Esophagus muscularis mucosa (tissue), 4 donors: ENCODE data around the gene PRSS38.

Experiments
- EP300 ChIP-seq: sonication (generic); formaldehyde crosslinking; IDR thresholded peaks from one replicate; pipeline ENCODE4 v1.6.1; 2017; ENCODE audit warnings: antibody characterized with exemption
- POLR2A ChIP-seq: fragments of 450-650 bp; IDR thresholded peaks from one replicate; pipeline ENCODE4 v1.6.1; 2017; ENCODE audit warnings: antibody characterized with exemption, moderate library complexity, mild to moderate bottlenecking, low read depth
- POLR2AphosphoS5 ChIP-seq, 2 donors: sonication (generic); formaldehyde crosslinking; IDR thresholded peaks; one replicate each; pipeline ENCODE4 v1.6.1; 2017; ENCODE audit warnings: antibody characterized with exemption in 2 of 2
- TF ChIP-seq, protein P1 (sequence below), 3 experiments: fragments of 200-600 bp in 2 of 3; fragments of 450-650 bp in 1 of 3; sonication (generic) in 2 of 3; IDR thresholded peaks; one replicate each; pipeline ENCODE4 v1.5.1; 2017 to 2019; ENCODE audit warnings: antibody characterized with exemption in 3 of 3, mild to moderate bottlenecking in 2 of 3, moderate library complexity in 1 of 3

DNA sequence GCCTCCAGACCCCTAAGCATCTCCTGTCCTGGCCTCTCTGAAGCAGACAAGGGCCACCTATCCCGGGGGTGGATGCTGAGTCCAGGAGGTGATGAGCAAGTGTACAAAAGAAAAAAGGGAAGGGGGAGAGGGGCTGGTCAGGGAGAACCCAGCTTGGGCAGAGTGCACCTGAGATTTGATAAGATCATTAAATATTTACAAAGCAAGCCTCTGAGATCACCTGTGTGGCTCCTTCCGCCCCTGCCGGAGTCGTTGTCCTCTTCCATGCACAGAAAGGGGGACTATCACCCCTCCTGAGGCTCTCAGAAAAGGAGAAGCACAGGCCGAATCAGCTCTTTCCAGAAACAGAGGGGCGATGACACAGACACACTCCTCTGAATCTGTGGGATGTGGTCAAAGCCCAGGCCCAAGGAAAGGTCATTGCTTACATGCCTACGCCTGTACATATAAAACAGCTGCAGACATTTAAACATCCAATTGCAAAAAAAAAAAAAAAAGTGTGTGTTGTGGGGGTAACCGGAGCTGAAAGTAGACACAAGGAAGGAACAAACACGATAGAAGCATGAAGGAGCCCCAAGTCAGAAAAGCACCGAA, 30.9 kb downstream of the PRSS38 start:
- no peak for TF ChIP-seq POLR2A
- TF ChIP-seq, protein P1, sequence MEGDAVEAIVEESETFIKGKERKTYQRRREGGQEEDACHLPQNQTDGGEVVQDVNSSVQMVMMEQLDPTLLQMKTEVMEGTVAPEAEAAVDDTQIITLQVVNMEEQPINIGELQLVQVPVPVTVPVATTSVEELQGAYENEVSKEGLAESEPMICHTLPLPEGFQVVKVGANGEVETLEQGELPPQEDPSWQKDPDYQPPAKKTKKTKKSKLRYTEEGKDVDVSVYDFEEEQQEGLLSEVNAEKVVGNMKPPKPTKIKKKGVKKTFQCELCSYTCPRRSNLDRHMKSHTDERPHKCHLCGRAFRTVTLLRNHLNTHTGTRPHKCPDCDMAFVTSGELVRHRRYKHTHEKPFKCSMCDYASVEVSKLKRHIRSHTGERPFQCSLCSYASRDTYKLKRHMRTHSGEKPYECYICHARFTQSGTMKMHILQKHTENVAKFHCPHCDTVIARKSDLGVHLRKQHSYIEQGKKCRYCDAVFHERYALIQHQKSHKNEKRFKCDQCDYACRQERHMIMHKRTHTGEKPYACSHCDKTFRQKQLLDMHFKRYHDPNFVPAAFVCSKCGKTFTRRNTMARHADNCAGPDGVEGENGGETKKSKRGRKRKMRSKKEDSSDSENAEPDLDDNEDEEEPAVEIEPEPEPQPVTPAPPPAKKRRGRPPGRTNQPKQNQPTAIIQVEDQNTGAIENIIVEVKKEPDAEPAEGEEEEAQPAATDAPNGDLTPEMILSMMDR (IDR thresholded peaks at IDR 0.05): no peak
- TF ChIP-seq POLR2AphosphoS5 (IDR thresholded peaks at IDR 0.05): no peak
- TF ChIP-seq EP300: no peak
